HG03039 (cell line): Measurements from ENCODE around the gene DNMT3B.

ENCODE experiments used
- ATAC-seq: cut with Tn5 transposase; IDR thresholded peaks from one replicate; pipeline ENCODE4 v1.9.1; 2021; ENCODE audit warnings: mild to moderate bottlenecking, moderate library complexity; ENCODE audit not compliant: unreplicated experiment

DNMT3B gene

DNA sequence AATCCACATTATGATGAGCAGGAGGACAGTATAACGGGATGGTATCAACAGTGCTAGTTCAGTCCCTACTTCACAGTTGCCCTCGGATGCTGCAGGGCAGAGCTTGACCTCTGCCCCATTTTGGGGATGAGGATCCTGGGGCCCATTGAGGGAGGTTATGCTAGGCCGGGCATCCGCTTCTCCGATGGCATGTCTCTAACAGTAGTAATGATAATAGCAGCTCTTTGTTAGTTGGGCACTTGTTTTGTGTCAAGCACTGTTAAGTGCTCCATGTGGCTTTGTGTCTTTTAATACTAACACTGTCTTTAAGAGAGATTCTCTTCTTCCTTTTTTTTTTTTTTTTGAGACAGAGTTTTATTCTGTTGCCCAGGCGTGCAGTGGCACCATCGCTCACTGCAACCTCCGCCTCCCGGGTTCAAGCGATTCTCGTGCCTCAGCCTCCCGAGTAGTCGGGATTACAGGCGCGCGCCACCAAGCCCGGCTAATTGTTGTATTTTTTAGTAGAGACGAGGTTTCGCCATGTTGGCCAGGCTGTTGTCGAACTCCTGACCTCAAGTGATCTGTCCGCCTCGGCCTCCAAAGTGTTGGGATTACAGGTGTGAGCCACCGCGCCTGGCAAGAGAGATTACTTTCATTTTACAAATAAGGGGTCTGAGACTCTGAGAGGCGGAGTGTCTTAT, 58.7 kb downstream of the DNMT3B start:
- no peak for ATAC-seq

DNA sequence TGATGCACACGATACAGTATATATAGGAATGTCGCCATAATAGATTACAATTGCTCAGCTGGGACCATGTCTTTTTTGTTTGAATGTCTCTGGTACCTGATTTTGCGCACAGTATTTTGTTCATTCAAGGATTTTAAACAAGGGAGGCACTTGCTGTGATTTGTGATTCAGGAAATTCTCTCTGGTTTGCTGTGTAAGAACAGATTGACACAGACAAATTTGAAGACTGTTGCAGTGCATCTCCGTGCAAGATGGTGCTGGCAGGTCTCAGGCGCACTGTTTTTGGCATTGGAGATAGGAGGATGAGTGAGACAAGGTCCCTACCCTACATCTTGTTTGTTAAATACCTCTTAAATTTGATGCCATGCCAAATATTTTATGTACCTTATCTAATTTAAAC, 60.0 kb downstream of the DNMT3B start:
- ATAC-seq = no peak

DNA sequence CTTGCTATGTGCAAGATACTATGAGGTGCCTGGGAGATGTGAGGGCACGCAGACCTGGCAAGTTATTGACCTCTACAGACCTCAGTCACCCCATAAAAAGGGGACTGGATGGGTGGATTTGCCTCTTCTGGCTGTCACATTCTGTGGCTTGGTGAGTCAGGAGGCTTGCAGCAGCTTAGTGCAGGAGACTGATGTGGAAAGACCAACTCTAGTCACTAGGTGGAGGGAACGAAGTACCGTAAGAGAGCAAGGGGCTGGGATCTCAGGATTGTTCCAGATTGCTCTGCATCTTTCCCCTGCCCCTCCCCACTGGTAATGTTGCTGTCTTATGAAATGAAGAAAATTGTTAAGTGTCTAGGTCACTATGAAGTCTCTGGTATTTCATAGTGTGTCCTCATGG, 60.9 kb downstream of the DNMT3B start:
- no peak for ATAC-seq

GRCh38 chr20:32823737-32824588, 61.8 kb downstream of the DNMT3B start:
- no peak for ATAC-seq

DNA sequence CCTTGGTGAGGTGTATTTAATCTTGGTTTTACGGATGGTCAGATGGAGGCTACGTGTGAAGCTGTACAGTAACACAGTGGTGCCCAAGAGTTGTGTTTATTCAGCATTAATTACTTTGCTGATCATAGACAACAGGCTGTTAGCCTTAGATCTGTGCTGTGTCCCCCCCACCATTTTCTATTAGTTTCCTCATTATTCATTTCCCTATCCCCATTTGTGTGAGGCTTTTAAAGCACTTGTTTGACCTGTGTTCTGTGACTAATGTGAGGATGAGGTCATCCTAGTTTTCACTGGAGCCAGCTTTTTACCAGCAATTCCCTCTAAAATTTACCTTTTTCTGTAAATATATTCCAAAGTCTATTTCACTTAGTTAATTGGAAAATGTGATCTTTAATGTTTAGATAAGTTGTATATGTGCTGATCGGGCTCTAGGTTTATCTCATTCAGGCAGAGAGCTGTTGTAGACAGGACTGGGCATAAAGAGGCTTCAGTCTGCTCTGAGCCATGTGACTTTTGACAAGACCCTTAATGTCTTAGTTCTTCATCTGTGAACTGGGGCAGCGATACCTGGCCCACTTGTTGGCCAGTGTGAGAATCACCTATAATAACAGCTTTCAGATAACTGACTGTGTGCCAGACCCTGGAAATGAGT, 66.0 kb downstream of the DNMT3B start:
- no peak for ATAC-seq

DNA sequence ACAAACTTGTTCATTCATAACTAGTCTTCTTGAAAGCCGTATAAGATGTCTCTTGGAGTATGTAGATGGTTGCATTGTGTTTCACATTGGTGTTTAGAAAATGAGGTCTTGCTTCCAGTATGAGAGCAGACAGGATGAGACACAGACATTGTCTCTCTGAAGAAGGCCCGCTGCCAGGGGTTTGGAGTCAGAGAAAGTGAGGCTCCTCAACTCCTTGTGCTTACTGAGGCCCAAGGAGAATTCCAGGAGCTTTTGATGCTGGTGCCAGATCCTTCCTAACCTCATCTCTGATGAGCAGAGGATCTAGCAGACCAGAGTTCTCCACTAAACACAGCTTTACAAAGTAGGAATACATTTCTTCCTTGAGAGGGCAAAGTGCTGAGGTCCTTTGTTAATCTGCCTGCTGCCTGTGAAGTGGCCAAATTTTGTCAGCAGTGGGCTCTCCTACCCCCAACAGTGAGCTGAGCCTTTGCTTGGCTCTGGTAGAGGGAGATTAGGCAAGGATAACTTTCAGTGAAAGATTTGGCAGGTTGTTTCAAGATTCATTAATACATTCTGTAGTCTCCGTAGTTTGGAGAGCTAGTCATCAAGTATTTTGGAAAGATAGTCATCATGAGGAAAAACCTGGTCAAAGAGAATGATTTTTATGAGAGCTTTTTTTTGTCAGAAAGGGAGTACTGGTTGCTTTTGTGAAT, 67.3 kb downstream of the DNMT3B start:
- ATAC-seq = no peak

- ATAC-seq = no peak
Measured at GRCh38 chr20:32830437-32830836, 68.3 kb downstream of the DNMT3B start.

- ATAC-seq = no peak
Measured at GRCh38 chr20:32831982-32832381, 69.8 kb downstream of the DNMT3B start.

GRCh38 chr20:32832664-32833063, 70.5 kb downstream of the DNMT3B start:
- no peak for ATAC-seq

- ATAC-seq = no peak
Measured at GRCh38 chr20:32834972-32835371, 72.8 kb downstream of the DNMT3B start.

GRCh38 chr20:32837157-32837556, 75.0 kb downstream of the DNMT3B start:
- ATAC-seq = no peak

DNA sequence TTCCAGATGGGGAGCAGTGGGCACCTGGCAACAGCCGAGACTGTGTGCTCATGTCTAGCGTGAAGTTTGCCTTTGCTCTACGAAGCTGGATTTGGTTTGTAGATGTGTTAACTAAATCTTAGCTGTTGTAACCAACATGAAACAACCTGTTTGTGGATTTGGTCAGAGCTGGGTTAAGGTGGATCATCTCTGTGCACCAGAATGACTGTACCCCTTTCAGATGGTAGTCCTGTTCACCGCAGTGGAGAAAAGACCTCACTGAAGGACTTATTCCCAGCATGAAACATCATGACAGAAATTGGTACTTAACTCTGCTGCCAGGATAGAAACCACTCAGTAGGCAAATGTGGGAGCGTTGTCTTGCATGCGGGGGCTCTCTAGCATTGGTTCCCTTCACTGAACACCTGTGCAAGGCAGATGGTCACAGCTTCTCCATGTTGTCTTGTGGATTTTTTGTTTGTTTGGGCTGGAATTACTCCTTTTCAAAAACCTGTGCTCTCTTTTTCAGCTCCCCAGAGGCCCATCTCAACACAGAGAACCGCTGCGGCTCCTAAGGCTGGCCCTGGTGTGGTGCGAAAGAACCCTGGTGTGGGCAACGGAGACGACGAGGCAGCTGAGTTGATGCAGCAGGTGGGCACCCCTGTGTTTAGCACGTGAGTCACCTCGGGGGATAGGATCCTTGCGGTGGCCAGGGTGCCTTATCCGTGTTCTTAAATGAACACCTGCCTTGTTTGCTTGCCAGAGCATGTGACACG, 77.2 kb downstream of the DNMT3B start:
- ATAC-seq = no peak

GRCh38 chr20:32839982-32840285, 77.7 kb downstream of the DNMT3B start:
- no peak for ATAC-seq

DNA sequence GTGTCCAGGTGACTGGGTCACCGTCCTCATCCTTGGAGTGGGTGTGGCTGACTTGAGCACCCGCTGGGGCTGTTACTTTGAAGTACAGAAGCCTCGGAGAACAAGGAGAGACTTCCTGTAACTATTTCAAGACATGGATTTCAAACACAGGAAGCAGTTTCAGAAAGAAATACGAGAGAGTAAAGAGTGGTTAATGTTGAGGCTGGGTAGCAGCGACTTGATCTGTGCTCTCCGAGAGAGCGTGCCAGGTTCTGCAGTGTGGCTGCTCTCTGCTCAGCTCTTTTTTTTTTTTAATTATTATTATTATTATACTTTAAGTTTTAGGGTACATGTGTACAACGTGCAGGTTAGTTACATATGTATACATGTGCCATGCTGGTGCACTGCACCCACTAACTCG, 79.0 kb downstream of the DNMT3B start:
- no peak for ATAC-seq

DNA sequence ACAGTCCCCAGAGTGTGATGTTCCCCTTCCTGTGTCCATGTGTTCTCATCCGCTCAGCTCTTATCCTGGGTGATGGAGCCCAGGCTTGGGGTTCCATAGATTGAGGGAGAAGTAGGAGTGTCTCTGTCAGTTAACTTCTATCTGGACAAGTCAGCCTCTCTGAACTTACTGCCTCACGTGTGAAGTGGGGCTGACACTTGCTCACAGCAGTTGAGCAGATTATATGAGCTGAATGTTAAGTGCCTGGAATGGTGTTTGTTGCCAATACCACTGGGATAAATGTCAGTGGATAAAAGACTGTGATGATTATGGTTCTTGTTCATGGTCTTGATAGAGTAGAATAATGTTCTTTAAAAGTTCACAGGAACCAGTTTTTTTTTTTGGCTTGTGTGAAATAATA, 79.4 kb downstream of the DNMT3B start:
- no peak for ATAC-seq

GRCh38 chr20:32842688-32843524, 80.7 kb downstream of the DNMT3B start:
- no peak for ATAC-seq

- ATAC-seq = no peak
Measured at GRCh38 chr20:32845786-32846185, 83.6 kb downstream of the DNMT3B start.

GRCh38 chr20:32846852-32847251, 84.7 kb downstream of the DNMT3B start:
- no peak for ATAC-seq

DNA sequence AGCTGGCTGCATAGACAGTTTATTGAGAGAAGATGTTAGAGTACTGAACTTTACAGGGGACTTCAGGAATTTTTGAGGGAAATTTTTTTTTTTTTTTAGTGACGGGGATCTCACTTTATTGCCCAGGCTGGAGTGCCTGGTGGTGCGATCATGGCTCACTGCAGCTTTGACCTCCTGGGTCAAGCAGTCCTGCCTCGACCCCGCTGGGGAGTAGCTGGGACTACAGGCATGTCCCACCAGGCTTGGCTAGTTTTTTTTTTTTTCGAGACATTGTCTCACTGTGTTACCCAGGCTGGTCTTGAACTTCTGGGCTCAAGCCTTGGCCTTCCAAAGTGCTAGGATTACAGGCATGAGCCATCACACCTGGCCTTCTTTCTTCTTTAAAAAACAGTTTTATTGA, 85.8 kb downstream of the DNMT3B start:
- ATAC-seq = no peak

DNA sequence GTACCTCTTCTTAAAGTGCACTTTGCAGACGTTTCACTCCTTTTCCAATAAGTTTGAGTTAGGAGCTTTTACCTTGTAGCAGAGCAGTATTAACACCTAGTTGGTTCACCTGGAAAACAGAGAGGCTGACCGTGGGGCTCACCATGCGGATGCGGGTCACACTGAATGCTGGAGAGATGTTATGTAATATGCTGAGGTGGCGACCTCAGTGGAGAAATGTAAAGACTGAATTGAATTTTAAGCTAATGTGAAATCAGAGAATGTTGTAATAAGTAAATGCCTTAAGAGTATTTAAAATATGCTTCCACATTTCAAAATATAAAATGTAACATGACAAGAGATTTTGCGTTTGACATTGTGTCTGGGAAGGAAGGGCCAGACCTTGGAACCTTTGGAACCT, 86.7 kb downstream of the DNMT3B start:
- no peak for ATAC-seq
